ENCODE data around the gene ROCK1. TPM values are rescaled to one million over a fixed set of nuclear protein-coding genes. Genes with fewer than 3 reads are reported as not detected.
A peak's percentile ranks its signal among the peaks of the same experiment; 100 is the strongest.
"Not testable (repeated sequence)": the region's sequence is repeated elsewhere in the genome, so short reads cannot be mapped to it uniquely, and the experiment has no call there.

ROCK1 gene
- 14.3 and 17.8 TPM in 2 replicates for total RNA-seq (2014; rRNA removed; shearing (Covaris generic))
- polyA plus RNA-seq (2015; cell fraction: cytosol; rRNA removed) = 7.7 and 13.1 TPM in 2 replicates
- 24.1 and 36.0 TPM in 2 replicates for polyA plus RNA-seq (2015; cell fraction: nucleus; rRNA removed)

DNA sequence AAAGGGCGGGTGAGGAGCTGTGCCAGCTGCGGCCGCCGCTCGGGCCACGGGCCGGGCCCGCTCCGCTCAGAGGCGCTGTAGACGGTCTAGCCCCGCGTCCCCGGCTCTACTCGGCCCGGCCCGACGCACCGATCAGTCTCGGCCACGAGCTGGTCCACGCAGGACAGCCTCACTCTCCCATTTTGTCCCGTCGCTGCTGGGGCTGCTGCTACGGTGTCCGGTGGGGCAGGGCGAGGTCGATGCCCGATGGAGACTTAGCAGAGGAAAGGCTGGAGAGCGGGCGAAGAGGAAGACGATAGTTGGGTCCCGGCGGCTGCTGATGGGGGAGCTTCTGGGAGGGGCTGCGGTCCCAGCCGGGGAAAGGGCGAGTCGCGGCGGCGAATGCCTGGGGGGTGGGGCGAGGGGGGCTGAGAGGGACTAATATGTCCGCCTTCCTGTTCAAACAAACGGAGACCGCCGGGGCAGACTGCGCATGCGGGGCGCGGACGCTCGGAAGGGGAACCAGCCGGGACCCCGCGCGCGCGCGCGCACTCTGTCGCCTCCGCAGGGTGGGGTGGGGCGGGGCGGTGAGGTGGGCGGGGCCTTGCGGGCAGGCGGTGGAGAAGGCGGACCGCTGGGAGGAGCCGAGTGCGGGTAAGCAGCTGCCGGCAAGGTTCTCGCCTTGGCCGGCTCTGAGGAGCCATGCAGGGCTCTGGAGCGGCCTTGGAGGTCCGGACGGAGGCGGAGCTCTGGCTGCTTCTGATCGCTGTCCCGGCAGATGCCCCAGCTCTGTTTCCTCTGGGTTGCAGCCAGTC is at the start of gene ROCK1:
Gene ROCK1 (minus strand): TSS at position 468 of the 794 bp plus-strand sequence. CDS start 903 bp downstream, outside the sequence.
- in situ Hi-C loops (cut with HindIII; ENCODE audit: low pct_unique_long_range_greater_than_20kb, low sequenced_read_pairs) = no loop called here

DNA sequence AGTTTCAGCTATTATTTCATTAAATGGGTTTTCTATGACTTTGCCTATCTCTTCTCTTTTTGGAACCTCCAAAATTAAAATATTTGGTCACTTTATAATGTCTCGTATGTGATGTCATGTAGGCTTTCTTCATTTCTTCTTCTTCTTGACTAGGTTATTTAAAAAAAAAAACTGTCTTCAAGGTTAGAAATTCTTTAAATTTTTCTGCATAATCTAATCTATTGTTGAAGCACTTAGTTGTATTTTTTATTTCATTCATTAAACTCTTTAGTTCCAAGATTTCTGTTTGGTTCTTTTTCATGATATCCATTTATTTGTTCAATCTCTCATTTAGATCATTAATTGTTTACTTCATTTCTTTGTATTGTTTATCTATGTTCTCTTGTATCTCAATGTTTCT is 43.8 kb upstream of the ROCK1 start:
- in situ Hi-C loops (cut with HindIII; ENCODE audit: low pct_unique_long_range_greater_than_20kb, low sequenced_read_pairs) = no loop called here
- no peak for DNase-seq (ENCODE audit: low read depth, low spot score)

More for the DNA sequence above, at the start of gene ROCK1:
- peak; percentile 93 for DNase-seq (ENCODE audit: low read depth, low spot score)

DNA sequence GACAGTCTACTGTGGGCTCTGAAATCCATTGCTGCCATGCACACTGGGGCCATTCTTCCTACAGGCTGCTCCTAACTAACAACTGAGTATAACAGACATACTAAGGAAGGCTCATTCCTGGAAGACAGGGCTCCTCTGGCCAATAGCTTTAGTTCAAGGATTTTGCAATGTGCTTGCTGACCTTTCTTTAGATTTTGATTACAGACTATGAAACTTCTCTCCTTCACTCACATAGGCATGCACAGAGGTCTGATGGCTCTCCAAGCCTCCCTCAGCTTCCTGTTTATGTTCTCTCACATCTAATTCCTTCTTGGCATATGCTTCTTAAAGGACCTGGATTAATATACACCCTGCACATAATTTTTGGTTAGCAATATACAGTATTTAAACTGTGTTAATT is 34.4 kb upstream of the ROCK1 start:
- in situ Hi-C loops (cut with HindIII; ENCODE audit: low pct_unique_long_range_greater_than_20kb, low sequenced_read_pairs) = no loop called here
- peak; percentile 4 for DNase-seq (ENCODE audit: low read depth, low spot score)

DNA sequence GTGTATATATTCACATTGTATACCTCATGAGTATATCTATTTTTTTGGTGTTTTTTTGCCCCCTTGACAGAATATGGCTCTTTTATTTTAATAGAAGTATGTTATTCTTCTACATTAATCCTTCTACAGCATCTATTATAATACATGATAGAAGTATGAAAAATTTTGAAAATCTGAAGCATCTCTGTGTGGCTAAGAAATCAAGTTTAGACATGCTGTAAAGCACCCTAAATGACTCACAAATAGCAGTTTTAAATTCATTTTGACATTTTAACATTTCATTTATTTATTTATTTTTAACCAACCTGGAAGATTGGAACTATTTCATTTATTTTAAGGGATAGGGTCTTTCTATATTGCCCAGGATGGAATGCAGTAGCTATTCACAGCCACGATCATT is 33.8 kb upstream of the ROCK1 start:
- in situ Hi-C loops (cut with HindIII; ENCODE audit: low pct_unique_long_range_greater_than_20kb, low sequenced_read_pairs) = no loop called here
- no peak for DNase-seq (ENCODE audit: low read depth, low spot score)

DNA sequence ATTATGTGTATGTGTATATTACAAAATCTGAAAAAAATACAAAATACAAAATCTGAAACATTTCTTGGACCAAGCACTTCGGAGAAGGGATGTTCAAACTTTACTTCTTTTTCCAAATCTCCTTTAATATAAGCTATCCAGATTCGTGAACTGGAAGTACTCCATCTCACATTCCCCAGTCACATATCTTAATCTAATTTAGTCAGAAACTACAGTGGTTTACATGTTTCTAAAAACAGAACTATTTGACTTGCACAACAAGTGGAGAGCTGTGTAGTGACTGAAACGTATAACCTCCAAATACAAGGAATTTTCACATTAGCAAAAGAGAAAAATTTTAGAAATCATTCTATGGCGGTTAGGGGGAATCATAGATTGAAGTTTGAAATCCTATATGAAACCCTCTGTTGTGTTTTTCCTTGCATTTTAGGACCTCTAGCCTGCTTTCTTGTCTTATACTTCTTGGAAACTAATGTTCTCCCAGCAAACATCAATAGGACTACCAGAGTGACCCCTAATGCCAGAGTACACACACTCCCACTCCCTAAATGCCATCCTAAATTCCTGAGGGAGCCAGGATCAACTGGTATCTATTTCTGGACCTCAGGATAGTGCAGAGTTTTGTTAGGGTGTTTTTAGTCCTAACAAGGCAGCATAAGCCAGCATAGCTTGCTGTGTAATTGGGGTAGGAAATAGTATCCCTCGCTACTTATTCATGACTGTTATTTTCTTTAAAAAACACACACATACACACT is 30.2 kb upstream of the ROCK1 start:
- DNase-seq (ENCODE audit: low read depth, low spot score) = no peak
- in situ Hi-C loops (cut with HindIII; ENCODE audit: low pct_unique_long_range_greater_than_20kb, low sequenced_read_pairs) = no loop called here

DNA sequence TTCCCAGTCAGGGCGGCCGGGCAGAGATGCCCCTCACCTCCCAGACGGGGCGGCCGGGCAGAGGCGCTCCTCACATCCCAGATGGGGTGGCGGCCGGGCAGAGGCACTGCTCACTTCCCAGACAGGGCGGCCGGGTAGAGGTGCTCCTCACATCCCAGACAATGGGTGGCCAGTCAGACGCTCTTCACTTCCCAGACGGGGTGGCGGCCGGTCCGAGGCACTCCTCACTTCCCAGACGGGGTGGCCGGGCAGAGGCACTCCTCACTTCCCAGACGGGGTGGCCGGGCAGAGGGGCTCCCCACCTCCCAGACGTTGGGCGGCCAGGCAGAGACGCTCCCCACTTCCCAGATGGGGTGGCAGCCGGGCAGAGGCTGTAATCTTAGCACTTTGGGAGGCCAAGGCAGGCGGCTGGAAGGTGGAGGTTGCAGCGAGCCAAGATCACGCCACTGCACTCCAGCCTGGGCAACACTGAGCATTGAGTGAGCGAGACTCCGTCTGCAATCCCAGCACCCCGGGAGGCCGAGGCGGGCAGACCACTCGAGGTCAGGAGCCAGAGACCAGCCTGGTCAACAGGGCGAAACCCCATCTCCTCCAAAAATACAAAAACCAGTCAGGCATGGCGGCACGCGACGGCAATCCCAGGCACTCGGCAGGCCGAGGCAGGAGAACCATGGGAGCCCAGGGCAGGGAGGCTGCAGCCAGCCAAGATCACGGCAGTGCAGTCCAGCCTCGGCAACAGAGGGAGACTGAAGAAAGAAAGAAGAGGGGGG is 26.3 kb upstream of the ROCK1 start:
- in situ Hi-C loops (cut with HindIII; ENCODE audit: low pct_unique_long_range_greater_than_20kb, low sequenced_read_pairs) = not testable (repeated sequence)

DNA sequence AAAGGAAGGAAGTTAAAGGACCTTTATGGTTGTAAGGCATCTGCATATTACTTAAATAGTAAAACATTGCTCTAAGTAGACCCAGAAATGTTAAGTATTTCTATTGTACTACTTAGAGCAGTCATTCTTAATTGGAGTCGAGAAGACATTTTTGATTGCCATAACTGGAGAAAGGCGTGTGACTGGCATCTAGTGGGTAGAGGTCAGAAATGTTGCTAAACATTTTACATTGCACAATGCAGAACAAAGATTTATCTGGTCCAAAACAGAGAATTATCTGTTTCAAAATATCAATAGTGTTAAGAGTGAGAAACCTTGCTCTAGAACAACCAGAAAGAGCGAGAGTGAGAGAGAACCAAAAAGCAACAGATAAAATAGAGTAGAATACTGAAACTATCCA is 23.3 kb upstream of the ROCK1 start:
- peak; percentile 53 for DNase-seq (ENCODE audit: low read depth, low spot score)

More for the DNA sequence above, 26.3 kb upstream of the ROCK1 start:
- DNase-seq (ENCODE audit: low read depth, low spot score) = not testable (repeated sequence)

DNA sequence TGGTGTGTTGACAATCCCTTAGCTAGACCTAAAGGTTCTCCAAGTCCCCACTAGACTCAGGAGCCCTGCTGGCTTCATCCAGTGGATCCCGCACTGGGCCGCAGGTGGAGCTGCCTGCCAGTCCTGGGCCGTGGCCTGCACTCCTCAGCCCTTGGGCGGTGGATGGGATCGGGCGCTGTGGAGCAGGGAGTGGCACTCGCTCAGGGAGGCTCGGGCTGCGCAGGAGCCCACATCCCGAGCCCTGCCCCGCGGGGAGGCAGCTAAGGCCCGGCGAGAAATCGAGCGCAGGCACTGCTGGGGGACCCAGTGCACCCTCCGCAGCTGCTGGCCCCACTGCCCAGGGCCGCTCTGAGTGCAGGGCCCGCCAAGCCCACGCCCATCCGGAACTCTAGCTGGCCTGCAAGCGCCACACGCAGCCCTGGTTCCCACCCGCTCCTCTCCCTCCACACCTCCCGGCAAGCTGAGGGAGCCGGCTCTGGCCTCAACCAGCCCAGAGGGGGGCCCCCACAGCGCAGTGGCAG is 20.8 kb upstream of the ROCK1 start:
- DNase-seq (ENCODE audit: low read depth, low spot score) = no peak
- in situ Hi-C loops (cut with HindIII; ENCODE audit: low pct_unique_long_range_greater_than_20kb, low sequenced_read_pairs) = no loop called here

More for the DNA sequence above, 23.3 kb upstream of the ROCK1 start:
- in situ Hi-C loops (cut with HindIII; ENCODE audit: low pct_unique_long_range_greater_than_20kb, low sequenced_read_pairs) = no loop called here

DNA sequence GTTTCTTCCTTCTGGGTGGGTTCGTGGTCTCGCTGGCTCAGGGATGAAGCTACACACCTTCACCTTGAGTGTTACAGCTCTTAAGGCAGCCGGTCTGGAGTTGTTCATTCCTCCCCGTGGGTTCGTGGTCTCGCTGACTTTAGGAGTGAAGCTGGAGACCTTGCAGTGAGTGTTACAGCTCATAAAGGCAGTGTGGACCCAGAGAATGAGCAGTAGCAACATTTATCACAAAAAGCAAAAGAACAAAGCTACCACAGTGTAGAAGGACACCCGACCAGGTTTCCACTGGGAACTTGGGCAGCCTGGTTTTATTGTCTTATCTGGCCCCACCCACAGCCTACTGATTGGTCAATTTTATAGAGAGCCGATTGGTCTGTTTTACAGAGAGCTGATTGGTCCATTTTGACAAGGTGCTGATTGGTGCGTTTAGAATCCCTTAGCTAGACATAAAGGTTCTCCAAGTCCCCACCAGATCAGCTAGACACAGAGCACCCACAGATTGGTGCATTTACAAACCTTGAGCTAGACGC is 20.1 kb upstream of the ROCK1 start:
- in situ Hi-C loops (cut with HindIII; ENCODE audit: low pct_unique_long_range_greater_than_20kb, low sequenced_read_pairs) = no loop called here
- no peak for DNase-seq (ENCODE audit: low read depth, low spot score)

DNA sequence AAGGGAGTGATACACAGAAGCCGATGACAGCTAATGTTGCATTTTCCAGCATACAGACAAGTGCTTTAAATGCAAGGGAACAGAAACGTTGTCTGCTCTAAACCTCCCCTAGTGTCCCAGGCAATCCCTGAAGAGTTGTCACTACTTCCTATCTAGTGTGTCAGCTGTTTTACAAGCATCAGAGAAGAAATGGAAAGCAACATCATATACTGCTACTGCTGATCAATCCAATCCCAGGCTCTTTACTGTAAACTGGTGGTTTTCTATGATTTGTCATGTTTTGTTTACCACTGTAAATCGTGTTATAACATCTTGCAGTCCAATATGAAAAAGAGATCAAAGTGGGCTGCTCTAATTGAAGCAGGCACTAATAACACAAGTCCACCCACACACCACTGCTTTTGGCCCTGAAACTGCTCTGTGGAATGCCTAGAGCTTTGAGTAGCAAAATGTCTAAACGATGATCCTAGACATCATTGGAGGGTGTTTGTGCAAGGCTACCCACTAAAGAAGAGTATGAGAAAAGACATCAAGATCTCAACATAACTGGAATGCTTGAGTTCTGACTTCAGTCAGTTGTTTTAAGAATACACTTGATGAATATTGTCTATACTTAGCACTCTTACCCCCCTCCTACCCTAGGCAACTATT is 18.1 kb upstream of the ROCK1 start:
- no peak for DNase-seq (ENCODE audit: low read depth, low spot score)
- in situ Hi-C loops (cut with HindIII; ENCODE audit: low pct_unique_long_range_greater_than_20kb, low sequenced_read_pairs) = no loop called here

DNA sequence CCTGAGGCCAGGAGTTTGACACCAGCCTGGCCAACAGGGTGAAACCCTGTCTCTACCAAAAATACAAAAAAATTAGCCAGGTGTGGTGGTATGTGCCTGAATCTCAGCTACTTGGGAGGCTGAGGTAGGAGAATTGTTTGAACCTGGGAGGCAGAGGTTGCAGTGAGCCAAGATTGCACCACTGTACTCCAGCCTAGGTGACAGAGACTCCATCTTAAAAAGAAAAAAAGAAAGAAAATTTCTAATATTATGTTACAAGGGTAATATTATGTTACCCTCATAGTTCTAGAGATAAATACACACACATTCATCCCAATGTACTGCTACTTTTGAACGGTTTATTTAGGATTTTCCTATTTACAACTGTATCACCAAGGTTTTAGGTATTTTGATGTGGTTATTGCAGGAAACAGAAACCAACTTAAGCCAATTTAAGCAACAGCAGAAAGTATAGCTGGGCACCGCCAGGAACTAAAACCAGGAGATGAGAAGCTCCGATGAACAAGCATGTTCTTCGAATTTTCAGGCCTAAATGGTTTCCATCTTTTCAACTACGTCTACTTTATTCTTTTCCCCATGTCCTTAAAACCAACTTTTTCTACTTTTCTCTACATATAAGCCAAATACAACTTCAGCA is 11.8 kb upstream of the ROCK1 start:
- DNase-seq (ENCODE audit: low read depth, low spot score) = no peak
- in situ Hi-C loops (cut with HindIII; ENCODE audit: low pct_unique_long_range_greater_than_20kb, low sequenced_read_pairs) = no loop called here

DNA sequence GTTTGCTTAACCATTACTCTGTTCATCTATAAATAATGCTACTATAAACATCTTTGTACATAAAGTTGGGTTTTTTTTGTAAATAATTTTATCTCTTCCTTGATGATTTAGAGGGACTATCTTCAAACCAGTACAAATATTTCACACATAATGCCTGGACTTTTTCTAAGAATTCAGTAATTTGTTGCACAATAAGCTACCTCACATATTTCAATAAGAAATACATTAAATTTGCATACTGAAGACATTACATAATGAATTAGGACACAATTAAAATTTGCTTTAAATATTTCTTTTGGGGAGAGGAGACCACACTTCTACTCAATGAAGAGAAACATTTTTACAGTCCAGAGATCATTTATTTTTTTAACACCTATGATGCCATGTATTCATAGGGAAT is 7.2 kb upstream of the ROCK1 start:
- in situ Hi-C loops (cut with HindIII; ENCODE audit: low pct_unique_long_range_greater_than_20kb, low sequenced_read_pairs) = no loop called here
- no peak for DNase-seq (ENCODE audit: low read depth, low spot score)

DNA sequence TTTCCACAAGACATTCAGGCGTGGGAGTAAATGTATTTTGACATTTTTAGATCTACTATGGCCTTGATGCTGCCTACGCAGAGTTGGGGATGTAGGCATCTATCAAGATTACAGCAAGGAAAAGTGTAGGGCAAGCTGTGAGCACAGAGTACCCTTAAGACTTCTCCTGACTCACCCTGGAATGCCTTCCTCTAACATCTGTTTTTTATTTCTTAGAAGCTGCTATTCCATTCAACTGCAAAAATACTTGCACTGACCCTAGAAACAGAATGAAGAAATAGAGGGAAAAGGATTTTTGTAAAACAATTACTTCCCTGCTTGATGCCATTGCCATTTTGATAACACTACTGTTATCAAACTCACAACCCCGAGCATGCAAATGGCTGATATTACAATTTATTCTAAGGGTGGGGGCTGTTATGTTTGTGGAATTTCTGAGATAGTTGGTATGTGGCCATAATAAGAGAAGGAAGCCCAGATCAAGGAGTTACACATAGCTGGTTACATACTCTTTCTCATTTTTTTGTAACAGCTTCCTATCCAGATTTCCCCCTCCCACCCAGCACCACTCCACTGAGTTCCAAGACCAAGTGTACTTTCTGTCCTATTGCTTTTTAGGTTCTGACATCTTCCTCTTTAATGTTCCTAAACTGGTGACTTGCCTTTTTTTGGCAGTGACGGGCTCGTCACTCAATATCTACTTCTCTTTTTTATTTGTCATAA is 6.0 kb upstream of the ROCK1 start:
- in situ Hi-C loops (cut with HindIII; ENCODE audit: low pct_unique_long_range_greater_than_20kb, low sequenced_read_pairs) = no loop called here
- DNase-seq (ENCODE audit: low read depth, low spot score) = no peak

DNA sequence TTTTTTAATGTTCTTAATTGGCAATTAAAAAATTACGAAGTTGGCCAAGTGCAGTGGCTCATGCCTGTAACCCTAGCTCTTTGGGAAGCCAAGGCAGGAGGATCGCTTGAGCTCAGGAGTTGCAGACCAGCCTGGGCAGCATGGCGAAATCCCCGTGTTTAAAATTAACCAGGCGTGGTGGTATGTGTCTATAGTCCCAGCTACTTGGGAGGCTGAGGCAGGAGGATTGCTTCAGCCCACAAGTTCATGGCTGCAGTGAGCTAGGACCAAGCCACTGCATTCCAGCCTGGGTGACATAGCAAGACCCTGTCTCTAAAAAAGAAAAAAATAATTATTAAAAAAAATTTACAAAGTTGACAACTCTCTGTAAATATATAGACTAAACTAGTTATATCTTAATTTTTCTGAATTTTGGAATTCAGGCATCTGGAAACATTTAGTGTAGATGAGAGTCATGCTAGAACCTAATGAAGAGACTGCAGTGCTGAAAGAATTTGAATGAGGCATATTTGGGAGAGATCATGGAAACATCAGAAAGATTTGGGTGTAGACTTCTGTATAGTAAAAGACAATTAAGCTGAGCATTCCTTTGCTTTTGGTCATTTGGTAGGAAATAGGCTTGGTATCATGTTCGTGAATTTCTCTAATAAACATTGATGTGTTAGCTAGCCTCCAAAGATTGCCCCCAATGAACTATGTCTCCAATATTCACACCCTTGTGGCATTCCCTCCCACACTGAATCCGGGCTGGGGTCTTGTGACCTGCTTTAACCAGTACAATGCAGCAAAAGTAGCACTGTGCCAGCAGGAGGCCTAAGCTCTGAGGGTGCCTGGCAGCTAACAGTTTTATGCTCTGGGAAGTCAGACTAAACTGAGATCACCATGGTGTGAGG is 4.2 kb upstream of the ROCK1 start:
- in situ Hi-C loops (cut with HindIII; ENCODE audit: low pct_unique_long_range_greater_than_20kb, low sequenced_read_pairs) = no loop called here
- peak; percentile 44 for DNase-seq (ENCODE audit: low read depth, low spot score)

DNA sequence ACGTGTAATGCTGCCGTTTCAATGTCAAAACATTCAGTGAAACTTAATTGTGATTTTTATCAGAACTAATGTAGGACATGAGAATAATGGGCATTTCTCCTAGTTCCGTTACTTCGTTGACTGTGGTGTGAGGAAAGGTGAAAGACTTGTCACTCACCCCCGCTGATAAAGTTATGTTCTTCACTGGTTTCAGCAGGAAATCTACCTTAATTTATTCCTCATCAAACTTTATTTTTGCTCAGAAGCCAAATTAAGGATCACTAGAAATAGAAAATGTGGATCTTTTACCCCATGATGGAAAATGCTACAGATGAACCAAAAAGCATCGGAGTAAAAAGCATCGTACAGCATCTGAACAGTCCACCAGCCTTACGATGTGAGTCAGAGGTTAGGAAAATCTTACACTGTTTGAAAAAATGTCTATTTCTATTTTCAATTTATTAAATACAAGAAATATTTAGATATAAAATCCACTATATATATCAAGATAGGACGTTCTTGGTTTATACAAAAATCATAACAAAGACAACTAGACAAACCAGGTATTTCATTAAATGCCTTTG is 1.0 kb upstream of the ROCK1 start:
- DNase-seq (ENCODE audit: low read depth, low spot score) = no peak
- in situ Hi-C loops (cut with HindIII; ENCODE audit: low pct_unique_long_range_greater_than_20kb, low sequenced_read_pairs) = no loop called here
